Measurements from ENCODE around the gene TTN. TPM values are rescaled to one million over a fixed set of nuclear protein-coding genes. Genes with fewer than 3 reads are reported as not detected.

Gene TTN
- total and polyA plus RNA-seq, 2 experiments from 2014 or later: 12.5 to 15.7 TPM

DNA sequence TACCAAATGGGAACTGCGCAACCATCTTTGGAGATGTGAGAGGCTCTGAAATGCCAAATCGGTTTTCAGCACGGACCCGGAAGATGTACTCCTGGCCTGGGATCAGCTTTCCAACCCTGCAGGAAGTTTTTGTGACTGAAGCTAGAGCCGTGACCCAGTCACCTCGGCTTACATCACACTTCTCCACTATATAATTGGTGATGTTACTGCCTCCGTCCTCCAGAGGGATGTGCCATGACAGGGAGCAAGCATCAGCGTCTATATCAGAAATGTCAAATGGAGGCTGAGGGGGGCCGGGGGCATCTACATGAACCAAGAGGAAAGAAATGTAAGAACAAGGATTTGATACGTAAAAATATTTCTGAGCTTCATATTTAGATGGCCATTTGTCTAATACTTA lies 222.6 kb downstream of the TTN start:
- Histone ChIP-seq H3K4me3 (no peak overlapping the region), H3K4me1 (ENCODE audit: insufficient read depth) (no peaks in the 10 kb centered on the region), H3K27ac (ENCODE audit: low read depth) (no peak overlapping the region), H4K20me1 (replicated peaks; ENCODE audit: insufficient read depth) (no peaks in the 10 kb centered on the region; the same call in 1 of the 2 replicates), H3K36me3 (ENCODE audit: insufficient read depth) (no peaks in the 10 kb centered on the region; the same call in 1 of the 2 replicates), H3K4me2 (no peak overlapping the region), H3F3A (replicated peaks; ENCODE audit: low read depth) (no peaks in the 10 kb centered on the region), H3K27me3 (ENCODE audit: insufficient read depth) (no peaks in the 10 kb centered on the region), H3K79me2 (replicated peaks; ENCODE audit: insufficient read depth) (no peaks in the 10 kb centered on the region), H3K9me2 (ENCODE audit: insufficient read depth) (0 out of 2 replicates have a peak, but pooled peaks cover 7% of the 10 kb centered on the region), H2AFZ (no peak overlapping the region)
- Mint-ChIP-seq H3K27me3 (ENCODE audit: insufficient read depth, low read depth, poor library complexity) (no peaks in the 10 kb centered on the region), H3K4me1 (no peaks in the 10 kb centered on the region), H3K36me3 (ENCODE audit: low read depth) (peaks cover 8% of the 10 kb centered on the region), H3K4me3 (no peak overlapping the region), H3K9me3 (no peaks in the 10 kb centered on the region), H3K27ac (no peak overlapping the region)
- DNase-seq (ENCODE audit: low spot score) (peak; percentile 2), ATAC-seq (no peak)
- no peak for TF ChIP-seq EZH2phosphoT487 (IDR thresholded peaks at IDR 0.05; ENCODE audit: unreplicated experiment)
- TF ChIP-seq, protein P1, sequence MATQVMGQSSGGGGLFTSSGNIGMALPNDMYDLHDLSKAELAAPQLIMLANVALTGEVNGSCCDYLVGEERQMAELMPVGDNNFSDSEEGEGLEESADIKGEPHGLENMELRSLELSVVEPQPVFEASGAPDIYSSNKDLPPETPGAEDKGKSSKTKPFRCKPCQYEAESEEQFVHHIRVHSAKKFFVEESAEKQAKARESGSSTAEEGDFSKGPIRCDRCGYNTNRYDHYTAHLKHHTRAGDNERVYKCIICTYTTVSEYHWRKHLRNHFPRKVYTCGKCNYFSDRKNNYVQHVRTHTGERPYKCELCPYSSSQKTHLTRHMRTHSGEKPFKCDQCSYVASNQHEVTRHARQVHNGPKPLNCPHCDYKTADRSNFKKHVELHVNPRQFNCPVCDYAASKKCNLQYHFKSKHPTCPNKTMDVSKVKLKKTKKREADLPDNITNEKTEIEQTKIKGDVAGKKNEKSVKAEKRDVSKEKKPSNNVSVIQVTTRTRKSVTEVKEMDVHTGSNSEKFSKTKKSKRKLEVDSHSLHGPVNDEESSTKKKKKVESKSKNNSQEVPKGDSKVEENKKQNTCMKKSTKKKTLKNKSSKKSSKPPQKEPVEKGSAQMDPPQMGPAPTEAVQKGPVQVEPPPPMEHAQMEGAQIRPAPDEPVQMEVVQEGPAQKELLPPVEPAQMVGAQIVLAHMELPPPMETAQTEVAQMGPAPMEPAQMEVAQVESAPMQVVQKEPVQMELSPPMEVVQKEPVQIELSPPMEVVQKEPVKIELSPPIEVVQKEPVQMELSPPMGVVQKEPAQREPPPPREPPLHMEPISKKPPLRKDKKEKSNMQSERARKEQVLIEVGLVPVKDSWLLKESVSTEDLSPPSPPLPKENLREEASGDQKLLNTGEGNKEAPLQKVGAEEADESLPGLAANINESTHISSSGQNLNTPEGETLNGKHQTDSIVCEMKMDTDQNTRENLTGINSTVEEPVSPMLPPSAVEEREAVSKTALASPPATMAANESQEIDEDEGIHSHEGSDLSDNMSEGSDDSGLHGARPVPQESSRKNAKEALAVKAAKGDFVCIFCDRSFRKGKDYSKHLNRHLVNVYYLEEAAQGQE (IDR thresholded peaks at IDR 0.05; ENCODE audit: unreplicated experiment): no peak
- TF ChIP-seq STAT1 (IDR thresholded peaks at IDR 0.05; ENCODE audit: unreplicated experiment): no peak
- TF ChIP-seq POLR2AphosphoS5 (IDR thresholded peaks at IDR 0.05; ENCODE audit: low read depth): no peak
- TF ChIP-seq, protein P2, sequence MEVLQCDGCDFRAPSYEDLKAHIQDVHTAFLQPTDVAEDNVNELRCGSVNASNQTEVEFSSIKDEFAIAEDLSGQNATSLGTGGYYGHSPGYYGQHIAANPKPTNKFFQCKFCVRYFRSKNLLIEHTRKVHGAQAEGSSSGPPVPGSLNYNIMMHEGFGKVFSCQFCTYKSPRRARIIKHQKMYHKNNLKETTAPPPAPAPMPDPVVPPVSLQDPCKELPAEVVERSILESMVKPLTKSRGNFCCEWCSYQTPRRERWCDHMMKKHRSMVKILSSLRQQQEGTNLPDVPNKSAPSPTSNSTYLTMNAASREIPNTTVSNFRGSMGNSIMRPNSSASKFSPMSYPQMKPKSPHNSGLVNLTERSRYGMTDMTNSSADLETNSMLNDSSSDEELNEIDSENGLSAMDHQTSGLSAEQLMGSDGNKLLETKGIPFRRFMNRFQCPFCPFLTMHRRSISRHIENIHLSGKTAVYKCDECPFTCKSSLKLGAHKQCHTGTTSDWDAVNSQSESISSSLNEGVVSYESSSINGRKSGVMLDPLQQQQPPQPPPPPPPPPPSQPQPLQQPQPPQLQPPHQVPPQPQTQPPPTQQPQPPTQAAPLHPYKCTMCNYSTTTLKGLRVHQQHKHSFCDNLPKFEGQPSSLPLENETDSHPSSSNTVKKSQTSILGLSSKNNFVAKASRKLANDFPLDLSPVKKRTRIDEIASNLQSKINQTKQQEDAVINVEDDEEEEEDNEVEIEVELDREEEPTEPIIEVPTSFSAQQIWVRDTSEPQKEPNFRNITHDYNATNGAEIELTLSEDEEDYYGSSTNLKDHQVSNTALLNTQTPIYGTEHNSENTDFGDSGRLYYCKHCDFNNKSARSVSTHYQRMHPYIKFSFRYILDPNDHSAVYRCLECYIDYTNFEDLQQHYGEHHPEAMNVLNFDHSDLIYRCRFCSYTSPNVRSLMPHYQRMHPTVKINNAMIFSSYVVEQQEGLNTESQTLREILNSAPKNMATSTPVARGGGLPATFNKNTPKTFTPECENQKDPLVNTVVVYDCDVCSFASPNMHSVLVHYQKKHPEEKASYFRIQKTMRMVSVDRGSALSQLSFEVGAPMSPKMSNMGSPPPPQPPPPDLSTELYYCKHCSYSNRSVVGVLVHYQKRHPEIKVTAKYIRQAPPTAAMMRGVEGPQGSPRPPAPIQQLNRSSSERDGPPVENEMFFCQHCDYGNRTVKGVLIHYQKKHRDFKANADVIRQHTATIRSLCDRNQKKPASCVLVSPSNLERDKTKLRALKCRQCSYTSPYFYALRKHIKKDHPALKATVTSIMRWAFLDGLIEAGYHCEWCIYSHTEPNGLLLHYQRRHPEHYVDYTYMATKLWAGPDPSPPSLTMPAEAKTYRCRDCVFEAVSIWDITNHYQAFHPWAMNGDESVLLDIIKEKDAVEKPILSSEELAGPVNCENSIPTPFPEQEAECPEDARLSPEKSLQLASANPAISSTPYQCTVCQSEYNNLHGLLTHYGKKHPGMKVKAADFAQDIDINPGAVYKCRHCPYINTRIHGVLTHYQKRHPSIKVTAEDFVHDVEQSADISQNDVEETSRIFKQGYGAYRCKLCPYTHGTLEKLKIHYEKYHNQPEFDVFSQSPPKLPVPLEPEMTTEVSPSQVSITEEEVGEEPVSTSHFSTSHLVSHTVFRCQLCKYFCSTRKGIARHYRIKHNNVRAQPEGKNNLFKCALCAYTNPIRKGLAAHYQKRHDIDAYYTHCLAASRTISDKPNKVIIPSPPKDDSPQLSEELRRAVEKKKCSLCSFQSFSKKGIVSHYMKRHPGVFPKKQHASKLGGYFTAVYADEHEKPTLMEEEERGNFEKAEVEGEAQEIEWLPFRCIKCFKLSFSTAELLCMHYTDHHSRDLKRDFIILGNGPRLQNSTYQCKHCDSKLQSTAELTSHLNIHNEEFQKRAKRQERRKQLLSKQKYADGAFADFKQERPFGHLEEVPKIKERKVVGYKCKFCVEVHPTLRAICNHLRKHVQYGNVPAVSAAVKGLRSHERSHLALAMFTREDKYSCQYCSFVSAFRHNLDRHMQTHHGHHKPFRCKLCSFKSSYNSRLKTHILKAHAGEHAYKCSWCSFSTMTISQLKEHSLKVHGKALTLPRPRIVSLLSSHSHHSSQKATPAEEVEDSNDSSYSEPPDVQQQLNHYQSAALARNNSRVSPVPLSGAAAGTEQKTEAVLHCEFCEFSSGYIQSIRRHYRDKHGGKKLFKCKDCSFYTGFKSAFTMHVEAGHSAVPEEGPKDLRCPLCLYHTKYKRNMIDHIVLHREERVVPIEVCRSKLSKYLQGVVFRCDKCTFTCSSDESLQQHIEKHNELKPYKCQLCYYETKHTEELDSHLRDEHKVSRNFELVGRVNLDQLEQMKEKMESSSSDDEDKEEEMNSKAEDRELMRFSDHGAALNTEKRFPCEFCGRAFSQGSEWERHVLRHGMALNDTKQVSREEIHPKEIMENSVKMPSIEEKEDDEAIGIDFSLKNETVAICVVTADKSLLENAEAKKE (CRISPR knock-in tag; IDR thresholded peaks at IDR 0.05): no peak
- TF ChIP-seq, protein P3, sequence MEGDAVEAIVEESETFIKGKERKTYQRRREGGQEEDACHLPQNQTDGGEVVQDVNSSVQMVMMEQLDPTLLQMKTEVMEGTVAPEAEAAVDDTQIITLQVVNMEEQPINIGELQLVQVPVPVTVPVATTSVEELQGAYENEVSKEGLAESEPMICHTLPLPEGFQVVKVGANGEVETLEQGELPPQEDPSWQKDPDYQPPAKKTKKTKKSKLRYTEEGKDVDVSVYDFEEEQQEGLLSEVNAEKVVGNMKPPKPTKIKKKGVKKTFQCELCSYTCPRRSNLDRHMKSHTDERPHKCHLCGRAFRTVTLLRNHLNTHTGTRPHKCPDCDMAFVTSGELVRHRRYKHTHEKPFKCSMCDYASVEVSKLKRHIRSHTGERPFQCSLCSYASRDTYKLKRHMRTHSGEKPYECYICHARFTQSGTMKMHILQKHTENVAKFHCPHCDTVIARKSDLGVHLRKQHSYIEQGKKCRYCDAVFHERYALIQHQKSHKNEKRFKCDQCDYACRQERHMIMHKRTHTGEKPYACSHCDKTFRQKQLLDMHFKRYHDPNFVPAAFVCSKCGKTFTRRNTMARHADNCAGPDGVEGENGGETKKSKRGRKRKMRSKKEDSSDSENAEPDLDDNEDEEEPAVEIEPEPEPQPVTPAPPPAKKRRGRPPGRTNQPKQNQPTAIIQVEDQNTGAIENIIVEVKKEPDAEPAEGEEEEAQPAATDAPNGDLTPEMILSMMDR (conservative IDR thresholded peaks at IDR 0.05; ENCODE audit: low read depth in 2 of 2): no peak
- no peak for TF ChIP-seq JUNB (IDR thresholded peaks at IDR 0.05; ENCODE audit: unreplicated experiment)
- no peak for TF ChIP-seq EZH2 (IDR thresholded peaks at IDR 0.05; ENCODE audit: low read depth, unreplicated experiment)
- no peak for TF ChIP-seq CREB1 (CRISPR knock-in tag; IDR thresholded peaks at IDR 0.05; ENCODE audit: low read depth)
